ENCODE data around the gene KRT24.
"Not testable (repeated sequence)": the region's sequence is repeated elsewhere in the genome, so short reads cannot be mapped to it uniquely, and the experiment has no call there.

KRT24 gene

DNA sequence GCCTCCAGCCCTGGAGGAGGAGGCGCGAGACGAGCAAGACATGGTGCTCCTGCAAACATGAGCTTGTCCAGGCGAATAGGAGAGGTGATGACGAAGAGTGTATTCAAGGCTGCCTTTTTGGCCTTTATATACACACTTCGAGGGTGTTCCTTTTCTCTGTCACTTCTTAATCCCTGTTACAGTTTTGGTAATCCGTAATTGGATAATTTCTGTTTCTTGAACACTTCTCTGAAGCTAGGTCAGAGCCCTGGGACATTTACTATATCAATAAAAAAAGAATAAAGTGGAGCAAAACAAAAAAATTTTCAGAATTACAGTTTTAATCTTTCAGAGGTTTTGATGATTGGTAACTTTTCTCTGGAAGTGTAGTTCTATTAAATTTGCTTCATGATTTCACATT, at the start of gene KRT24:
Gene KRT24, minus strand, starts transcription at position 101 of the 400 bp plus-strand sequence. Its CDS starts 59 bp downstream, at position 42.
- no peak for DNase-seq (ENCODE audit: low spot score)

DNA sequence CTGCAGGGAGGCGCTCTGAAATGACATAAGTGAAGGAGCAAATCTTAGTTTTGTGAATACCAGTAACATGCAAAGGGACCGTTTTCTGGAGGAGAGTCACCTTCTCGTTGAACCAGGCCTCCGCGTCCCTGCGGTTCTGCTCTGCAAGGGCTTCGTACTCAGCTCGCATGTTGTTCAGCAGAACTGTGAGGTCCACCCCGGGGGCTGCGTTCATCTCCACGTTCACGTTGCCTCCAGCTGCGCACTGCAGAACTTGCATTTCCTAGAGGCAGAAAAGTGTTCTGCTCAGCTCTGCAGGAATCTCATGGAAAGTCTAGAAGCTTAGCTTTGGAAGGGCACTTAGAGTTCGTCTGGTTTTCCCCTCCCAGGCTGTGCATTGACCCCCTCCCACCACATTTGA, 47.5 kb upstream of the KRT24 start:
- DNase-seq (ENCODE audit: low spot score): no peak

DNA sequence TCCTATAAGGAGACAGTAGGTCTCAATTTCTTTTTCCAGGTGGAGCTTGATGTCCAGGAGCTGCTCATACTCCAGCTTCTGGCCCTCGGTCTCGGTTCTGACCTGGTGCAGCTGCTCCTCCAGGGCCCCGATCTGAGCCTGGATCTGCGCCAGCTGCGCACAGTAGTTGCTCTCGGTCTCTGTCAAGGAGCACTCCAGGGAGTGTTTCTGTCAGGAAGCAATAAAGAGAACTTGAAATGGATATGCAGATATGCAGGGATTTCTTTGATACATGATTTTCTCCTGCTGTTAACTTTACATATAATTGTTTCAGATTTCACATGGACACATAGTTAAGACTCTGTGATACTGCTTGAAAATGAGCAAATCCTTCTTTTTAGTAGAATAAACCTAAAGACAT, 46.8 kb upstream of the KRT24 start:
- no peak for DNase-seq (ENCODE audit: low spot score)

DNA sequence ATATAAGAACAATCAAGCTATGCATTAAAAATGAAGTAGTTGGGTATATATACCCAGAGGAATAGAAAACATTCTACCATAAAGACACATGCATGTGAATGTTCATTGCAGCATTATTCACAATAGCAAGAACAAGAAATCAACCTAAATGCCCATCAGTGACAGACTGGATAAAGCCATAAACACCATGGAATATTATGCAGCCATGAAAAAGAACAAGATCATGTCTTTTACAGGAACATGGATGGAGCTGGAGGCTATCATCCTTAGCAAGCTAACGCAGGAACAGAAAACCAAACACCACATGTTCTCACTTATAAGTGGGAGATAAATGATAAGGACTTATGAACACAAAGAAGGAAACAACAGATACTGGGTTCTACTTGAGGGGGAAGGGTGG, 45.1 kb upstream of the KRT24 start:
- DNase-seq (ENCODE audit: low spot score): not testable (repeated sequence)

DNA sequence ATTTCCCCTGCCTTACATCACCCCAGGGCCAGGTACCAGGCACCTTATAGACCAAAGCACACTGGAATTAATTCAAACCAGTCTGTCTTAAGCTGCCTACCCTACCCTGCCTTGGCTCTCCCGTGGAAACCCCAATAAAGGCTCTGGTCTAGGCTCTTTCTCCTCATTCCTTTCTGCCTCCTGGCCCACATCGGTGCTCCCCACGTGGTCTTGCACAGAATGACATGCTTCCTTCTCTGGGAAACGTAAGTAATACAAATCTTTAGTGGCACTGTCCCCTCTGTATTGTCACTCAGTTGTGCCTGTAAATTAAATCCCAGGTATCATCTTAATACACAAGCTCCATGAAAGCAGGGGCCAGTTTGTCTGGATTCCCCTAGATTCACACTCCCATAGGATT, 35.0 kb upstream of the KRT24 start:
- no peak for DNase-seq (ENCODE audit: low spot score)

DNA sequence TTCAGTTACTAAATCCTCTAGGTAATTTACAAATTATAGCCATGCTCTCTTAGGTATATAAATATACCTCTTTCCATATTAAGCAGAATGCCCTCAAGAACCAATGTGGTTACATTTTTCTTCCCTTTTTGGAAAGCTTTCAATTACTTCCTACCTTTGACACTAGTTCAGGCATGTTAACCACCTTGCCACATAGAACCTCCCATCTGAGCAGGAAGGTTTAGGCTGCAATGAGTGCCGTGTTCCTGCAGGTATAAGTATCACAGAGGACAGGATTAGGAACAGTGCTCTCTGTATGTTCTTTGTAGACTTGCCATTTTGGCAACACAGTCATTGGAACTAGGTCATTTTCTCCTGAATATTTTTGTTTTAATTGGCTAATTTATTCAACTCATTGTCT, 31.5 kb upstream of the KRT24 start:
- no peak for DNase-seq (ENCODE audit: low spot score)

DNA sequence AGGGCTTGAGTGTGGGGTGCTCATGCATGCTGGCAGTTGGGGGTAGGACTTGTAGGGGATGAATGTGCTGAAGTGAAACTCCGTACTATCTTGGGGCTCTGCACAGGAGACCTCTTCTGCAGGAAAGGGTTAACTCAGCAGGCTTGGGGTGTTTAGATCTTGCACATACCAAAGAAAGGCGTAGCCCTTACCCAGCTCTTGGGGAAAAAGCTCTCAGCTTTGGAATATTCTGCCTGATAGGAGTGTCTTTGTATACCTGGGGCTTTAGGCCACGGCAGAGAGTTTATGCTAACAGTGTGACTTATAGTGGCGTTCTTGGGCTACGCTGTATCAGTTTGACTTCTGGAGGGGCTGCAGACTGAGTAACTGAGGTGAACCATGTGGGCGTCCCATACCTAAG, 30.5 kb upstream of the KRT24 start:
- DNase-seq (ENCODE audit: low spot score): no peak

DNA sequence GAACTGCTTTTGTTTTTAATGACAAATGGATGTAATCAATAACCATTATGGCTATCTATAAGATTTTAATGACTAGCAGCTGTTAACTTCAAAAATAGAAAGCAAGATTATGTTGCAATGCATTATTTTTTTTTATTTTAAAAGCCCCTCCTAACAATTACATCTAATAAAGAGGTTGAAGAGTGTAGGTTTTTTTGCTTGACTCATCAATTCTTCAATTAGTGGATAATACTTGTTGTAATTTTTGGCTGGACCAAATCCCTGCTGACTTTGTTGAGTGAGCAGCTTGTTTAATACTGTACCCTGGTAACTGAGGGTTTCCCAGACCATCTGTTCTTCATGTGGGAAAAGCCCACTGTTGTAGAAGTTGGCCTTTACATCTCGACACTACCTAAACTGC, 27.4 kb upstream of the KRT24 start:
- DNase-seq (ENCODE audit: low spot score): no peak

DNA sequence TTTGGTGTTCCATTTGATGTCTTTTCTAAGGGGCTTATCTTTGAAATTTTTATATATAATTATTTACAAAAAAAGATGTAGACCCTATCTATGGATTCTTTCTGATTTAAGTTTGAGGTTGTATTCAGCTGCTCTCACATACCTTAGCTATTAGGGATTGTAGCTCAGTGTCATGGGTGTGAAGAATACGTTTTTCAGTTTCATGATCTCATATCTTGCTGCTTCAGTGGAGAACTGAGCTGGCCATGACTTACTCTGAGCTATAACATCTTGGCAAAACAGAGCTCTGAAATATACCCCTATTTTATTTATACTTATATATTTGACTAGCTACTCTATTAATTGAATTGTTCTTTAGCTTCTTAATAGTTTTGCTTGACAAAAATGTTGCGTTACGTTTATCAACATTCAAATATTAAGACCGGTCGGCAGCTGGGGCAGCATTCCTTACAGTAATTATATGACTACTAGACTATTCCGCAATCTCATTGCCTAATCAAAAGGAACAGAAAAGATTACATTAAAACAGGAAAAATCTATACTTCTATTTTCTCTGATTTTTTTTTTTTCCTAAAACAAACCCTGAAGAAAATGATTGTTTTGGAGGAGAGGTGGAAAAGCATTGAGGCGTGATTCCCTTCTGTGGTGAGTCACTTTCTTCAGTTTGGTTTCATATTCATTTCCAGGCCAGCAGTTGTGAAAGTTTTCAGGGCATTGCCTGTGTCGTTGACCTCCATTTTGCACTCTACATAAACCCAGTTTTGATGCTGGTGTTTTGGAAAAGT, 24.1 kb upstream of the KRT24 start:
- DNase-seq (ENCODE audit: low spot score): no peak

DNA sequence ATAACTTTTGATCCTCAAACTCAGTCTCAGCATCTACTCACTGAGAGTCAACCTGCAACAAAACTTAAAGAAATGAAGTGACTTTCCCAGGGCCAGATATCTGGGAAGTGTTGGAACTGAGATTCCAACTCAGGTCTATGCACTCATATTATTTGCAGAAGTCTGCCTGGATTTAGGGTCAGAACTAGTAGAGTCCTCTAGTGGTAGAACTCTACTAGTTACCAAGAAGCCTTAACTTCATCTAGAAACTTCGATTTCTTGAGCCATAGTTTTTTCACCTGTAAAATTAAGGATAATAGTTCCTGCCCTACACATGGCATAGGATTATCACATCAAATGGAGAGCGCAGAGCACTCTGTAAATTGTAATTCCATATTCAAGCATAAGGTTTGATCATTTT, 23.4 kb upstream of the KRT24 start:
- DNase-seq (ENCODE audit: low spot score): no peak

DNA sequence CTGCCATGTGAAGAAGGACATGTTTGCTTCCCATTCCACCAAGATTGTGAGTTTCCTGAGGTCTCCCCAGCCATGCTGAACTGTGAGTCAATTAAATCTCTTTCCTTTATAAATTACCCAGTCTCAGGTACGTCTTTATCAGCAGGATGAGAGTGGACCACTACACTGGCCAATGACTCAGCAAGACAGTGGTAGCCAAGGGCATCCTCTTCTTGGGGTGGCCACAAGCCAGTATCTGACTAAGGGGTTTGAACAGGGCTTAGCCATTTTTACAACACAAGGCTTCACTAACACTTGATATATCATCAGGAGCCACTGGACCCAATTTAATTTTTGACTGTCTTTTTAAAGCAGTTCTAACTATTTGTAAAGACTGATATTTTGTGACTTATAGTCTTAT, 21.1 kb upstream of the KRT24 start:
- no peak for DNase-seq (ENCODE audit: low spot score)

DNA sequence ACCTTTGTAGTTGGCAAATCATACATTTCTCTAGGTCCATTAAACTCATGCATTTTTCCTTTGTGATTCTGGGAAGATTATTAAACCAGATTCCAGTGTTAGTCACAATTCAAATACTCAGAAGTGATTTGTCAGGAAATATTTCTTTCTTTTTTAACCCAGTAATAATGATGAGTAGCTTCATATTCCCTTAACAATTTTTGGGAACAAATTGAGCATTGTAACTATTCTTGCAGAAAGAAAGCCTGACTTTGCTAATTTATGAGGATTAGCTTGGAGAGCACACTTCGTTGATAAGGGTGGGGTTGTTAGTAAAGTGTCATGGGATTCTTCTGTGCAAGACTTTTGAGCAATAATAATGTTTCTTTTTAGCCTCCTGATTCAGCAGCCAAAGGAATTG, 18.7 kb upstream of the KRT24 start:
- no peak for DNase-seq (ENCODE audit: low spot score)

DNA sequence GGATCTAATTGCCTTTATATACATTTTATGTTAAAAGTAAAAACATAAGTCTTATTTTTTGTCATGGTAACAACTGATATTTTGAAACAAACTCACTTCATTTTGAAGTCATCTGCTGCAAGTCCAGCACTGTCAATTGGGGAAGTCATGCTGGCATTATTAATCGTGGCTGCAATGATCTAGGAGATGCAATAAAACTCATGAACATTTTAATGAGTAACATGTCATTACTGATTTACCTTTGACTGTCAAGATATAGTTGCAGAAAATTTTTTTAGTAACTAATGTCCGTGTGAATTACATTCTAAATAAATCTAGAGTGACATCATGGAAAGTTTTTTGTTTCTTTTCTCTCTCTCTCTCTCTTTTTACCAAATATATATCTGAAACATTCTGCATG, 17.3 kb upstream of the KRT24 start:
- no peak for DNase-seq (ENCODE audit: low spot score)

DNA sequence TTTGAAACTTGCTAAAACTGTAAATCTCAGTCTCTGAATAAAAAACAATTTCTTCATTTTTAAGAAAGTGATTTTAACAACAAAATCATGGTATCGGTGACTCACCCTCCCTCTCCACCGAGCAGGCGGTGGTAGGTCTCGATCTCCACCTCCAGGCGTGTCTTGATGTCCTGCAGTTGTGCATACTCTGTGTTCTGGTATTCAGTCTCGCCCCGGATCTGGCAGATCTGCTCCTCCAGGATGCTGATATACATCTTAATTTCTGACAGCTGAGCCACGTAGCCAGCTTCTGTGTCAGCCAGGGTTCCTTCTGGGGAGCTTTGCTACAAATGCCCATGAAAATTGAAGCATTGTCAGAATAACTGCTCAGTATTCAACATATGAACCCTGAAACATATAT, 15.4 kb upstream of the KRT24 start:
- DNase-seq (ENCODE audit: low spot score): no peak

DNA sequence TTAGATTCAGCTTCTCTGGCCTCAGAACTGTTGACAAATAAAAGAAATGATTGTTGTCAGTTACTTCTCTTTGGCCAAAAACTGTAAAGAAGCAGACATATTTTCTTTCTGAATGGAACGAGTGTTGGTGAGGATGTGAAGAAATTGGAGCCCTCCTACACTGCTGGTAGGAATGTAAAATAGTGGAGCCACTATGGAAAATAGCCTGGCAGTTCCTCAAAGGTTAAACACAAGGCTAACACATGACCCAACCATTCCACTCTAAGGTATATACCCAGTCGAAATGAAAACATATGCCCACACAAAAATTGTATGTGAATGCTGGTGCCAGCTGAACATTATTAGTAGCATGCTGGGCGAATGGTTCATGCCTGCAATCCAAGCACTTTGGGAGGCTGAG, 14.2 kb upstream of the KRT24 start:
- no peak for DNase-seq (ENCODE audit: low spot score)

DNA sequence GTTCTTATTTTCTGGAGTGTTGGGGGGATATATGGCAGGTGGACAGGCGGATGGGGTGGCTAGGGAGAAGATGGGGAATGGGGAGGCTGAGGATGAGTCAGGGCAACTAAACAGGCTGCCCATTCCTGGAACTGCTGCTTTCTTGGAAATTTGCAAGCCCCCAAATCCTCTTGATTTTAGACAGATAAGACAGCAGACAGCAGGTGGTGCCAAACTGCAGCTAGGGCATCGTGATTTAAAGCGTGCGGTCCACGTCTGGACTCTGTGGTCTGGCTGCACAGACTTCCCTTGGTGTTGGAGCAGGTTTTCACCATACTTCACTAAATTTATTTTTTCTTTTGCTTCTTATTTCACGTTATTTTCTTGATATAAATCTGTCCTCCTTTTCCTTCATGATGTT, 10.9 kb upstream of the KRT24 start:
- DNase-seq (ENCODE audit: low spot score): no peak

DNA sequence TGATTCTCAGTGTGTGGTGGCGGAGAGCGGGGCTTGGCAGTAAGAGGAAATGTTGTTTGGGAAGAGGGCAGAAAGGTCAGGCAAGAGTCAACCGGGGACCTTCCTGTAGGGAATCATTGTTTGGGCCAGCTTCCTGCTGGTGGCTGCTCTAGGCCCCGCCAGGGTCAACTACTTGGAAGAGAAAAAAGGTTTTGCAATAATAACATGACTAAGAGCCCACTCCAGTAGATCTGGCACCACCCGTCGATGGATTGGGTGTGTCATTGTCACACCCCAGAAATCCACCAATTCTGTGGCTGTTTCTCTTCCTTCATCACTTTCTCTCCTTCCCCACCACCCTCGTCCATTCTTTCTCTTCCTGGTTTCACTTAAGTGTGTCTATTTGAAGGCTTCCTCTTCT, 4.2 kb upstream of the KRT24 start:
- DNase-seq (ENCODE audit: low spot score): no peak

DNA sequence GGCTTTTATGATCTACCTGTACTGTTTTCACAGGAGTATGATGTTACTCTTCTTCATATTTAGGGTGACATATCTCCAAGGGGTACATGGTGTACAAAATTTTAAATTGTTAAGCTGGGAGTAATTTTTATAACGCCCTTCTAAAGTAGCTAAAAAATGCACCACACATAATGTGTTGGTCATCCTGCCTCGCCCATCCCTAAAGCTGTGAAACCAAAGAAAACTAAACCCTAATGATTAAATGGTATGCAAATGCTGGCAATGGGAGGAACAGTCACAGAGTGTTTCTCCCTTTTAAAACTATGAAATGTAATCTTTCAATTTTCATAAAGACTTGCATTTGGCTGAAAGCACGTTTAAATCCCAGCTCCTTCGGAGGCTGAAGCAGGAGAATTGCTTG, 2.0 kb upstream of the KRT24 start:
- no peak for DNase-seq (ENCODE audit: low spot score)

DNA sequence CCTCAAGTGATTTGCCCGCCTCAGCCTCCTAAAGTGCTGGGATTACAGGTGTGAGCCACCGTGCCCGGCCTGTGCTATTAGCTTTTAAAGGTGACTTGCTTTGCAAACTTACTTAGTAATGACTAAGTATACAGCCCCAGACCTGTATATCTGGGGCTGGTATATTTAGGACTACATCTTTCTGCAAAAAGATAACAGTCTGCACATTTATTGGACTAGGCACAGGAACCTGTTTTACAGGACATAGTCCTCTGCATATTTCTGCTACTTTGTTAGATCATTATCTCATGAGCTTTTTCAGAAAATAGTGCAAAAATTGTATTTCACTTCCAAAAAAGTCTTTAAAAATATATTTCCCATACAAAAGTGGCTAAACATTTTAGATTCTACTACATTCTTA, 1.3 kb downstream of the KRT24 start:
- DNase-seq (ENCODE audit: low spot score): no peak

DNA sequence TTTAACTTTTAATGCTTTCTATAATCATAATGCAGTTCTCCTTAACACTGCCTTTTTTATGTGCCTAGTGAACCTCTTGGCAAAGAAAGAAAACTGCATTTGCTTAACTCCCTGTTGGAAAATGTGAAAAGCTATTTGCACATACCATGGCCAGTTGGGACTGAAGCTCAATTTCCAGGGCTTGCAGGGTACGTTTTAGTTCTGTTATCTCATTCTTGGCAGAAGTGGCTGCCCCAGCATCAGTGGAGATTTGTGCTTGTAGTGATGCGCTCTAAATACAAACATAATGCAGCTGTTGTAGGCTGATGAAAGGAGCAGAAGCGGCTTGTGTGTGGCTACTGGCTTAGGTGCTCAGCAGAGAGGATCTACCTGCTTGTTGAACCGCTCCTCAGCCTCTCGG, 3.7 kb downstream of the KRT24 start:
- DNase-seq (ENCODE audit: low spot score): no peak

DNA sequence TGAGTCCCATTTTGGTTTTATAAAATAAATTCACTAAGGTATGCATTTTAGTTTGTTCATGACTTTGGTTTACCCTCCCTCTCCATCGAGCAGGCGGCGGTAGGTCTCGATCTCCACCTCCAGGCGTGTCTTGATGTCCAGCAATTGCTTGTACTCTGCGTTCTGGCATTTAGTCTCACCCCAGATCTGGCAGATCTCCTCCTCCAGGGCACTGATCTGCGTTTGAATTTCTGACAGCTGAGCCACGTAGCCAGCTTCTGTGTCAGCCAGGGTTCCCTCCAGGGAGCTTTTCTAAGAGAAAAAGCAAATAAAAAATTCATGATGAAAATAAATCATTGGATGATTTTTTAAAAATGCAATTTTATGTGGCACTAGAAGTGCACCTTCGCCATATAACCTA, 4.2 kb downstream of the KRT24 start:
- DNase-seq (ENCODE audit: low spot score): no peak

DNA sequence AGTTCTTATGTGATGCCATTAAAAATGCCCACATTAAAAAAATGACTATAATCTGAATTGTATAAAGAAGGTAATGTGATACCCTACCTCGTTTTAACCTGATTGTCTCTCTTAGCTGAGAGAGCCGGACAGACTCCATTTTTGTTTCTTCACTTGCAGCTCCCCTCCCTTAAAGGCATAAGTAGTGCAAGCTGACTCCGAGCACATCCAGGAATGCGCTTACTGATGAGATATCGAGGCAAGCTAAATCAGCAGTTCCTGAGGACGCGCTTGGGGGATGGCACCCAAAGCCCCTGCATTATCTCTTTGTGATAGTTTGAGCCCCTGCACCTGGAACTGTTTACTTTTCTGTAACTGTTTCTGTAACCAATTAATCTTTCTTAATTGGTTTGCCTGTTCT, 6.3 kb downstream of the KRT24 start:
- DNase-seq (ENCODE audit: low spot score): no peak

DNA sequence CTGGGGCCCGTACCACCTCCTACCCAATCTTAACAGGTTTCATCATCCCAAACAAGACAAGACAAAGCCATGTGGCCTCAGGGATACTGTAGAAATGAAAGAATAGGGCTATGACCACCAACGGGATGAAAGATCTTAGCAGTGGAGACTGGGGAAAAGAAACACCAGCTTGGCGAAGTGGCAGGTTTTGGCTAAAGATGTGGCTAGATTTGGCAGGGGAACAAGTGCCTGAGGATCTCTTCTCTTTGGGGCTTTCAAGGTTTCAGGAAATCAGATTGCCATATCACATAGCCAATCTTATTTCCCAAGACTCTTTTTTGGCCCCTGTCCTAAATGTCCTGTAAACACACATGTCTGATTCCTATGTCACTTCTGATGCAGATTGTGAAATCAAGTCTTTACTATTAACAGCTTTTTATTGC, 6.9 kb downstream of the KRT24 start:
- DNase-seq (ENCODE audit: low spot score): no peak

DNA sequence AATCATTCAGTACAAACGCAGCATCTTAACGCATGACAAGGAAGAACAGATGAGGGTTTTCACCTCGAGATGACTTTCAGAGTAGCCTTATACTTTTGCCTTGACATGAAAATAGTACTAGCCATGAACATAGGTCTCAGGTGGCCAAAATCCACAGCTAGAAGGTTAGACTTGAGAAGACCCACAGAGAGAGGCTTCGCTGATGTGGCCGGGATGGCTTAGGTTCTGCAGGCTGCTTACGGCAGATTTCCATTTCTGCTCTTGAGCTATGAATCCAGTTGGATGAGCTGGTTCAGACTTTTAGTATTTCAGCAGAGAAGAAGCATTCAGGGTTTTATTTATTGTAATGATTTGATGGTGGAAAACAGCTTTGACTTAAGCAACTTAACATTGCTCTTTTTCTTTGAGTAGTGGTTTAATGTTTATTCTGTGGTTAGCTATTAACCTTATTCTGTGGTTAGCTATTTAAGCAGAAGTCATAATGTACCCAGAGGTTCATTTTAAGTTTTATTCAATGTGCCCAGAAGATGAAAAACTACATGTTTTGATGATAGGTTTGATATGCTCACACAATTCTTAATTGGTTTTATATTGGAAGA, 7.6 kb downstream of the KRT24 start:
- no peak for DNase-seq (ENCODE audit: low spot score)
